Prostate gland (tissue), 2 donors: ENCODE measurements around the gene SPIRE2.
"Not testable (repeated sequence)": the region's sequence is repeated elsewhere in the genome, so short reads cannot be mapped to it uniquely, and the experiment has no call there.

Source experiments
- POLR2A ChIP-seq: fragments of 450-650 bp; IDR thresholded peaks from one replicate; pipeline ENCODE4 v1.6.1; 2016; ENCODE audit warnings: antibody characterized with exemption, mild to moderate bottlenecking
- TF ChIP-seq, protein P1 (sequence below), 4 experiments: fragments of 200-600 bp in 2 of 4; fragments of 450-650 bp in 2 of 4; sonication (generic) in 2 of 4; IDR thresholded peaks; 1 replicate in 3 of 4; 2 replicates in 1 of 4; pipeline ENCODE4 v1.5.1; 2016 to 2019; ENCODE audit warnings: antibody characterized with exemption in 4 of 4, mild to moderate bottlenecking in 2 of 4, moderate library complexity in 2 of 4

DNA sequence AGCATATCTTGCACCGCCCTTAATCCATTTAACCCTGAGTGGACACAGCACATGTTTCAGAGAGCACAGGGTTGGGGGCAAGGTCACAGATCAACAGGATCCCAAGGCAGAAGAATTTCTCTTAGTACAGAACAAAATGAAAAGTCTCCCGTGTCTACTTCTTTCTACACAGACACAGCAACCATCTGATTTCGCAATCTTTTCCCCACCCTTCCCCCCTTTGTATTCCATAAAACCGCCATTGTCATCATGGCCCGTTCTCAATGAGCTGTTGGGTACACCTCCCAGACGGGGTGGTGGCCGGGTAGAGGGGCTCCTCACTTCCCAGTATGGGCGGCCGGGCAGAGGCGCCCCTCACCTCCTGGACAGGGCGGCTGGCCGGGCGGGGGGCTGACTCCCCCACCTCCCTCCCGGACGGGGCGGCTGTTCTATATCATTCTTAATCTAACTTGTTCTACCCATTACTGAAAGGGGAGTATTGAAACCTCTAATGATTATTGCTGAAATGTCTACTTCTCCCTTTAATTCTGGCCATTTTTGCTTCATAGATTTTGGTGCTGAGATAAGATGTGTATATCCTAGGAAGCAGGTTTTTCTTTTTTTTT is 21.6 kb upstream of the SPIRE2 start:
- TF ChIP-seq, protein P1, sequence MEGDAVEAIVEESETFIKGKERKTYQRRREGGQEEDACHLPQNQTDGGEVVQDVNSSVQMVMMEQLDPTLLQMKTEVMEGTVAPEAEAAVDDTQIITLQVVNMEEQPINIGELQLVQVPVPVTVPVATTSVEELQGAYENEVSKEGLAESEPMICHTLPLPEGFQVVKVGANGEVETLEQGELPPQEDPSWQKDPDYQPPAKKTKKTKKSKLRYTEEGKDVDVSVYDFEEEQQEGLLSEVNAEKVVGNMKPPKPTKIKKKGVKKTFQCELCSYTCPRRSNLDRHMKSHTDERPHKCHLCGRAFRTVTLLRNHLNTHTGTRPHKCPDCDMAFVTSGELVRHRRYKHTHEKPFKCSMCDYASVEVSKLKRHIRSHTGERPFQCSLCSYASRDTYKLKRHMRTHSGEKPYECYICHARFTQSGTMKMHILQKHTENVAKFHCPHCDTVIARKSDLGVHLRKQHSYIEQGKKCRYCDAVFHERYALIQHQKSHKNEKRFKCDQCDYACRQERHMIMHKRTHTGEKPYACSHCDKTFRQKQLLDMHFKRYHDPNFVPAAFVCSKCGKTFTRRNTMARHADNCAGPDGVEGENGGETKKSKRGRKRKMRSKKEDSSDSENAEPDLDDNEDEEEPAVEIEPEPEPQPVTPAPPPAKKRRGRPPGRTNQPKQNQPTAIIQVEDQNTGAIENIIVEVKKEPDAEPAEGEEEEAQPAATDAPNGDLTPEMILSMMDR (IDR thresholded peaks at IDR 0.05), result not testable (repeated sequence)
- not testable (repeated sequence) for TF ChIP-seq POLR2A
